GM23338 (cell line): ENCODE results near the gene OGFRL1.

Experiments used
- EZH2 ChIP-seq: fragments of 200-600 bp; sonication (generic); IDR thresholded peaks from one replicate; pipeline ENCODE4 v1.8.0; 2017; ENCODE audit warnings: antibody characterized with exemption, mild to moderate bottlenecking, low read depth; ENCODE audit not compliant: unreplicated experiment
- EZH2phosphoT487 ChIP-seq: fragments of 200-600 bp; sonication (generic); IDR thresholded peaks from one replicate; pipeline ENCODE4 v1.8.1; 2018; ENCODE audit warnings: antibody characterized with exemption; ENCODE audit not compliant: unreplicated experiment
- JUNB ChIP-seq: IDR thresholded peaks from one replicate; pipeline ENCODE4 v1.6.1; 2016; ENCODE audit warnings: antibody characterized with exemption; ENCODE audit not compliant: unreplicated experiment
- REST ChIP-seq: IDR thresholded peaks from one replicate; pipeline ENCODE4 v1.6.1; 2018; ENCODE audit warnings: antibody characterized with exemption; ENCODE audit not compliant: unreplicated experiment

- TF ChIP-seq JUNB (no peak), EZH2 (no peak), REST (no peak), EZH2phosphoT487 (no peak)
These were observed 58.5 kb downstream of the OGFRL1 start for GRCh38 chr6:71347119-71347518.
